Measurements from ENCODE around the gene HMCN1.
"Not testable (repeated sequence)": the region's sequence is repeated elsewhere in the genome, so short reads cannot be mapped to it uniquely, and the experiment has no call there.

The HMCN1 gene

DNA sequence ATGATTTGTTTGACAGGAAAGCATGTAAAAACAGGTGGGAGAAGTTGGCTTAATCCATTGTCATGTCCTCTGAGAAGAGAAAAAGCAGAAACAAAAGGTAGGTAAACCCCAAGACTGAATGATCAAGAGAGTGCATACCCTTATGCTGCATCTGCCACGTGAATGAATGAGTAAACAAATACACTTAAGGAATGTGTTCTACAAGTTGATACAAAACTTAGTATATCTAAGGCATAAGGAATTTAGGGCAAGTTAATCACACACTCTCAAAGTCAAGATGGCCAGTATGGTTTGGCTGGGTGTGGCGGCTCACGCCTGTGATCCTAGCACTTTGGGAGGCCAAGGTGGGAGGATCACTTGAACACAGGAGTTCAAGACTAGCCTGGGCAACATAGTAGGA is 34.2 kb downstream of the HMCN1 start:
- H3K4me1 ChIP-seq (ENCODE audit: insufficient read depth, insufficient read length) = no peaks in the 10 kb centered on the region
- H3K36me3 ChIP-seq (ENCODE audit: insufficient read depth, insufficient read length, low read length) = no peaks in the 10 kb centered on the region
- no peak for DNase-seq (ENCODE audit: low read depth, low spot score)
- H3K9ac ChIP-seq (ENCODE audit: insufficient read length, low read depth) = no peak overlapping the region
- no peak for TF ChIP-seq SUZ12 (IDR thresholded peaks at IDR 0.05; ENCODE audit: extremely low read depth, insufficient read depth, insufficient read length)
- TF ChIP-seq ZNF274 (IDR thresholded peaks at IDR 0.05; ENCODE audit: low read depth, low read length) = no peak
- no peak for TF ChIP-seq YY1 (IDR thresholded peaks at IDR 0.05; ENCODE audit: insufficient read depth, insufficient read length)
- no peaks in the 10 kb centered on the region for H3K27me3 ChIP-seq (ENCODE audit: insufficient read depth, insufficient read length)
- no peaks in the 10 kb centered on the region for H3K9me3 ChIP-seq (ENCODE audit: insufficient read depth, low read length)
- no peak overlapping the region for H3K4me3 ChIP-seq (ENCODE audit: insufficient read length, low read depth)

DNA sequence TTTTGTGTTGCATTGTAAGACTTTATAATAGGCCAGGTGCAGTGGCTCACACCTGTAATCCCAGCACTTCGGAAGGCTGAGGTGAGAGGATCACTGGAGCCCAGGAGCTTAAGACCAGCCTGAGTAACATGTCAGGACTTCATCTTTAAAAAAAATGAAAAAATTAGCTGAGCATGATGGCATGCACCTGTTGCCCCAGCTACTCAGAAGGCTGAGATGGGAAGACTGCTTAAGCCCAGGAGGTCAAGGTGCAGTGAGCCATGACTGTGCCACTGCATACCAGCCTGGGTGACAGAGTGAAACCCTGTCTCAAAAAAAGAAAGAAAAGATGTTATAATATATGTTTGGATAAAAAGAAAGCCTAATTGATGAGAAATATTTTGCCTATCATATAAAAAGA is 34.9 kb downstream of the HMCN1 start:
- DNase-seq (ENCODE audit: low read depth, low spot score) = no peak
- H3K4me3 ChIP-seq (ENCODE audit: insufficient read length, low read depth) = no peak overlapping the region
- H3K27me3 ChIP-seq (ENCODE audit: insufficient read depth, insufficient read length) = no peaks in the 10 kb centered on the region
- H3K9me3 ChIP-seq (ENCODE audit: insufficient read depth, low read length) = no peaks in the 10 kb centered on the region
- H3K36me3 ChIP-seq (ENCODE audit: insufficient read depth, insufficient read length, low read length) = no peaks in the 10 kb centered on the region
- H3K4me1 ChIP-seq (ENCODE audit: insufficient read depth, insufficient read length) = no peaks in the 10 kb centered on the region
- no peak for TF ChIP-seq YY1 (IDR thresholded peaks at IDR 0.05; ENCODE audit: insufficient read depth, insufficient read length)
- no peak for TF ChIP-seq SUZ12 (IDR thresholded peaks at IDR 0.05; ENCODE audit: extremely low read depth, insufficient read depth, insufficient read length)
- no peak overlapping the region for H3K9ac ChIP-seq (ENCODE audit: insufficient read length, low read depth)

DNA sequence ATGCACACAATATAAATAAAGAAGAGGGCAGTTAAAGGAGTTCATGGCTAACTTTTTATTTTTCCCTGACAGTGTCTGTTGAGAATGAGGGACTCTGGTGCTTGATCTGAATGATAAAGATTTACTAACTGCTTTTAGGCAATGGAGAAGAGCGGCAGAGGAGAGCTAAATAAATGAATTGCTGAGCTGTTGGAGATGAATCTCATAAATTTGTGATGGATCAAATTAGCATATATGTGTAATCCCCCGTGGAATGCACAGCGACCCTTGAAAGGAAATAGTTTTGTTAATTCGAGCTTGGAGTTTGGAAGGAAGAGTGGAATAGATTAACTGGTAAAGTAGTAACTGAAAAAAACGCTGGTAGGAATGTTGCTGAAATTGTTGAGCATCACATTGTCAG is 40.2 kb downstream of the HMCN1 start:
- H3K9ac ChIP-seq (ENCODE audit: insufficient read length, low read depth) = no peak overlapping the region
- TF ChIP-seq YY1 (IDR thresholded peaks at IDR 0.05; ENCODE audit: insufficient read depth, insufficient read length) (no peak), SUZ12 (IDR thresholded peaks at IDR 0.05; ENCODE audit: extremely low read depth, insufficient read depth, insufficient read length) (no peak), ZNF274 (IDR thresholded peaks at IDR 0.05; ENCODE audit: low read depth, low read length) (no peak)
- H3K4me1 ChIP-seq (ENCODE audit: insufficient read depth, insufficient read length) = no peaks in the 10 kb centered on the region
- H3K36me3 ChIP-seq (ENCODE audit: insufficient read depth, insufficient read length, low read length) = no peaks in the 10 kb centered on the region
- H3K4me3 ChIP-seq (ENCODE audit: insufficient read length, low read depth) = no peak overlapping the region
- DNase-seq (ENCODE audit: low read depth, low spot score) = no peak
- no peaks in the 10 kb centered on the region for H3K27me3 ChIP-seq (ENCODE audit: insufficient read depth, insufficient read length)
- no peaks in the 10 kb centered on the region for H3K9me3 ChIP-seq (ENCODE audit: insufficient read depth, low read length)

DNA sequence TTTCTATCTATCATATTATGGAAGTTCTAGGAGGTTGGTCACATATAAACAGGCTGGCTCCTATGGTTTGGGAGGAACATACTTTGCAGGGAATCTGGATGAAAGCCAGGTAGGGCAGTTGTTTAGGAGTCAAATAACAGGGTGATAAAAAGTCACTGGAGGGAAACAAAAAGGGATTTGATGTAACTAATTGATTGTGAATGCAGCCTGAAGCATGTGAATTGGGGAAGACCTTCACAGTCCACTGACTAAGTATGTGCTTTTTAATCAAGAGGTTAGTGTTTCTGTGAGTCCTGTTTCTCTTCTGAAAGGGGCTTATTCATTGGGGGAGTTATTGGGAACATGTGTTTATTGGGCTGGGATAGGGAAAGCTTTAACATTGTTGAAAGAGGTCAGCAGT is 41.3 kb downstream of the HMCN1 start:
- TF ChIP-seq SUZ12 (IDR thresholded peaks at IDR 0.05; ENCODE audit: extremely low read depth, insufficient read depth, insufficient read length) (no peak), YY1 (IDR thresholded peaks at IDR 0.05; ENCODE audit: insufficient read depth, insufficient read length) (no peak), ZNF274 (IDR thresholded peaks at IDR 0.05; ENCODE audit: low read depth, low read length) (no peak)
- no peaks in the 10 kb centered on the region for H3K36me3 ChIP-seq (ENCODE audit: insufficient read depth, insufficient read length, low read length)
- no peak overlapping the region for H3K9ac ChIP-seq (ENCODE audit: insufficient read length, low read depth)
- H3K4me3 ChIP-seq (ENCODE audit: insufficient read length, low read depth) = no peak overlapping the region
- H3K4me1 ChIP-seq (ENCODE audit: insufficient read depth, insufficient read length) = no peaks in the 10 kb centered on the region
- no peaks in the 10 kb centered on the region for H3K27me3 ChIP-seq (ENCODE audit: insufficient read depth, insufficient read length)
- peak; percentile 11 for DNase-seq (ENCODE audit: low read depth, low spot score)
- H3K9me3 ChIP-seq (ENCODE audit: insufficient read depth, low read length) = no peaks in the 10 kb centered on the region

GRCh38 chr1:185776522-185776921 is 42.3 kb downstream of the HMCN1 start:
- Histone ChIP-seq H3K36me3 (ENCODE audit: insufficient read depth, insufficient read length, low read length) (no peaks in the 10 kb centered on the region), H3K4me1 (ENCODE audit: insufficient read depth, insufficient read length) (no peaks in the 10 kb centered on the region), H3K9ac (ENCODE audit: insufficient read length, low read depth) (no peak overlapping the region), H3K9me3 (ENCODE audit: insufficient read depth, low read length) (no peaks in the 10 kb centered on the region), H3K27me3 (ENCODE audit: insufficient read depth, insufficient read length) (no peaks in the 10 kb centered on the region), H3K4me3 (ENCODE audit: insufficient read length, low read depth) (no peak overlapping the region)
- TF ChIP-seq ZNF274 (IDR thresholded peaks at IDR 0.05; ENCODE audit: low read depth, low read length) (no peak), SUZ12 (IDR thresholded peaks at IDR 0.05; ENCODE audit: extremely low read depth, insufficient read depth, insufficient read length) (no peak), YY1 (IDR thresholded peaks at IDR 0.05; ENCODE audit: insufficient read depth, insufficient read length) (no peak)
- DNase-seq (ENCODE audit: low read depth, low spot score) = no peak

DNA sequence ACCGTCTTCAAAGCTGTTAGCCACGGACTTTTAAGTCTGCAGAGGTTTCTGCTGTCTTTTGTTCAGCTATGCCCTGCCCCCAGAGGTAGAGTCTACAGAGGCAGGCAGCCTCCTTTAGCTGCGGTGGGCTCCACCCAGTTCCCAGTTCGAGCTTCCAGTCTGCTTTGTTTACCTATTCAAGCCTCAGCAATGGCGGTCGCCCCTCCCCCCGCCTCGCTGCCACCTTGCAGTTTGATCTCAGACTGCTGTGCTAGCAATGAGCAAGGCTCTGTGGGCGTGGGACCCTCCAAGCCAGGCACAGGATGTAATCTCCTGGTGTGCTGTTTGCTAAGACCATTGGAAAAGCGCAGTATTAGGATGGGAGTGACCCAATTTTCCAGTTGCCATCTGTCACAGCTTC is 49.7 kb downstream of the HMCN1 start:
- H3K4me3 ChIP-seq (ENCODE audit: insufficient read length, low read depth); H3K36me3 ChIP-seq (ENCODE audit: insufficient read depth, insufficient read length, low read length): not testable (repeated sequence)
- DNase-seq (ENCODE audit: low read depth, low spot score) = peak; percentile 23

DNA sequence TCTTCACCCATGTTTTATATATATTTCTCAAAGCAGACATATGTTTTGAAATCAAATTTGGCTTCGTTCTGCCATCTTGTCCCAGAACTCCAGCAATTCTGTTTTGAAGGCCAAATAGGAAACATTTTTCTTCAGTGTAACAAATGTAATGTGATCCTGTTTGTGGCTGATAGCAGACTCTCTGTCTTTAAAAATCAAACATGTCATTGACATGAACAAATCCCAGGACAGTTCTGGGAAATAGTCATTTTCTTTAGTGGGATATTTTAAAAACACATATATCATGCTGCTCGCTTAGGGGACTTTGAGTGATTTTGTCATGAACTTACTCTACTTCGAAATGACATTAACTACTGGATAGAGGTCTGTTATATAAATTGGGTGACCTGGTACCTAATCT is 51.4 kb downstream of the HMCN1 start:
- no peaks in the 10 kb centered on the region for H3K36me3 ChIP-seq (ENCODE audit: insufficient read depth, insufficient read length, low read length)
- H3K4me3 ChIP-seq (ENCODE audit: insufficient read length, low read depth) = no peak overlapping the region
- H3K4me1 ChIP-seq (ENCODE audit: insufficient read depth, insufficient read length) = no peaks in the 10 kb centered on the region
- no peak overlapping the region for H3K9ac ChIP-seq (ENCODE audit: insufficient read length, low read depth)
- no peak for DNase-seq (ENCODE audit: low read depth, low spot score)
- TF ChIP-seq ZNF274 (IDR thresholded peaks at IDR 0.05; ENCODE audit: low read depth, low read length) (no peak), SUZ12 (IDR thresholded peaks at IDR 0.05; ENCODE audit: extremely low read depth, insufficient read depth, insufficient read length) (no peak), YY1 (IDR thresholded peaks at IDR 0.05; ENCODE audit: insufficient read depth, insufficient read length) (no peak)
- peaks cover 18% of the 10 kb centered on the region; the same call in 1 of the 2 replicates for H3K9me3 ChIP-seq (ENCODE audit: insufficient read depth, low read length)
- H3K27me3 ChIP-seq (ENCODE audit: insufficient read depth, insufficient read length) = no peaks in the 10 kb centered on the region

More for the DNA sequence above, 49.7 kb downstream of the HMCN1 start:
- not testable (repeated sequence) for H3K27me3 ChIP-seq (ENCODE audit: insufficient read depth, insufficient read length); H3K9ac ChIP-seq (ENCODE audit: insufficient read length, low read depth); H3K4me1 ChIP-seq (ENCODE audit: insufficient read depth, insufficient read length)
- peaks cover 18% of the 10 kb centered on the region; the same call in 1 of the 2 replicates for H3K9me3 ChIP-seq (ENCODE audit: insufficient read depth, low read length)

- no peak for TF ChIP-seq ZNF274 (IDR thresholded peaks at IDR 0.05; ENCODE audit: low read depth, low read length)
- TF ChIP-seq YY1 (IDR thresholded peaks at IDR 0.05; ENCODE audit: insufficient read depth, insufficient read length) = no peak
- TF ChIP-seq SUZ12 (IDR thresholded peaks at IDR 0.05; ENCODE audit: extremely low read depth, insufficient read depth, insufficient read length) = no peak
- no peak overlapping the region for H3K4me3 ChIP-seq (ENCODE audit: insufficient read length, low read depth)
- no peak overlapping the region for H3K9ac ChIP-seq (ENCODE audit: insufficient read length, low read depth)
- H3K4me1 ChIP-seq (ENCODE audit: insufficient read depth, insufficient read length) = no peaks in the 10 kb centered on the region
- H3K36me3 ChIP-seq (ENCODE audit: insufficient read depth, insufficient read length, low read length) = no peaks in the 10 kb centered on the region
- H3K27me3 ChIP-seq (ENCODE audit: insufficient read depth, insufficient read length) = no peaks in the 10 kb centered on the region
- no peak for DNase-seq (ENCODE audit: low read depth, low spot score)
- H3K9me3 ChIP-seq (ENCODE audit: insufficient read depth, low read length) = peaks cover 18% of the 10 kb centered on the region; the same call in 1 of the 2 replicates
These were observed 52.3 kb downstream of the HMCN1 start for GRCh38 chr1:185786524-185786923.

Measured in NT2/D1 (cell line).